GM18951 (cell line): ENCODE results near the gene PATL1.
"Not testable (repeated sequence)": the region's sequence is repeated elsewhere in the genome, so short reads cannot be mapped to it uniquely, and the experiment has no call there.

Experiments
- POLR2A ChIP-seq: IDR thresholded peaks from 4 replicates; pipeline ENCODE4 v1.6.1; 2011; ENCODE audit warnings: mild to moderate bottlenecking; ENCODE audit not compliant: insufficient read length, insufficient read depth; ENCODE audit errors: extremely low read depth
- in situ Hi-C: fragments of 300-500 bp; cut with MboI; formaldehyde crosslinking; loops from one replicate; pipeline ENCODE4 v1.12.0; 2022; ENCODE audit warnings: low sequenced_read_pairs, mixed read lengths, inconsistent platforms; ENCODE audit not compliant: unreplicated experiment

The PATL1 gene

GRCh38 chr11:59691156-59691555 is 22.3 kb upstream of the PATL1 start:
- in situ Hi-C loops, result no loop called here
- no peak for TF ChIP-seq POLR2A

DNA sequence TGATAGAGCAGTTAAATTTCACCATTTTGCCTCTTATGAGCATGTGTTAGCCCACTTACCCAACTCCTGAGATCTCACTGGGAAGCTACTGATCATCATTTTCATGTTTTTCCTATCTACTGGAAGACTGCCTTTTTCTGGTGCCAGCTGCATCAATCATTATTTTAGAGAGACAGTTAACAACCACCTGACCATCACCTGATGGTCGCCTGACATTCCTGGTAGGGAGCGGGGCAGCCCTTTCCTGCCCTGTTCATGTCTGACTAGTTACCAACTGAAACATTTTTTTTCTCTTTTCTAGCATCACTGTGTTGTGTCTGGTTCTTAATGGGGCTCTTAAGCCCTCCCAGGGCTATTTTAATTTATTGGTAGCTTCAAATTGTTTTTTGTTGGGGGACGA is 20.2 kb upstream of the PATL1 start:
- in situ Hi-C loops, result no loop called here

DNA sequence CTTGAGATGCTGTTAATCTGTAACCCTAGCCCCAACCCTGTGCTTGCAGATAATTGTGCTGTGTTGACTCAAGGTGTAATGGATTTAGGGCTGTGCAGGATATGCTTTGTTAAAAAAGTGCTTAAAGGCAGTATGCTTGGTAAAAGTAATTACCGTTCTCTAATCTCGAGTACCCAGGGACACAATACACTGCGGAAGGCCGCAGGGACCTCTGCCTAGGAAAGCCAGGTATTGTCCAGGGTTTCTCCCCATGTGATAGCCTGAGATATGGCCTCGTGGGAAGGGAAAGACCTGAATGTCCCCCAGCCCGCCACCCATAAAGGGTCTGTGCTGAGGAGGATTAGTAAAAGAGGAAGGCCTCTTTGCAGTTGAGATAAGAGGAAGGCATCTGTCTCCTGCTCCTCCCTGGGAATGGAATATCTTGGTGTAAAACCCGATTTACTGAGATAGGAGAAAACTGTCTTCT is 12.5 kb upstream of the PATL1 start:
- in situ Hi-C loops, result not testable (repeated sequence)

More for the DNA sequence above, 20.2 kb upstream of the PATL1 start:
- no peak for TF ChIP-seq POLR2A

DNA sequence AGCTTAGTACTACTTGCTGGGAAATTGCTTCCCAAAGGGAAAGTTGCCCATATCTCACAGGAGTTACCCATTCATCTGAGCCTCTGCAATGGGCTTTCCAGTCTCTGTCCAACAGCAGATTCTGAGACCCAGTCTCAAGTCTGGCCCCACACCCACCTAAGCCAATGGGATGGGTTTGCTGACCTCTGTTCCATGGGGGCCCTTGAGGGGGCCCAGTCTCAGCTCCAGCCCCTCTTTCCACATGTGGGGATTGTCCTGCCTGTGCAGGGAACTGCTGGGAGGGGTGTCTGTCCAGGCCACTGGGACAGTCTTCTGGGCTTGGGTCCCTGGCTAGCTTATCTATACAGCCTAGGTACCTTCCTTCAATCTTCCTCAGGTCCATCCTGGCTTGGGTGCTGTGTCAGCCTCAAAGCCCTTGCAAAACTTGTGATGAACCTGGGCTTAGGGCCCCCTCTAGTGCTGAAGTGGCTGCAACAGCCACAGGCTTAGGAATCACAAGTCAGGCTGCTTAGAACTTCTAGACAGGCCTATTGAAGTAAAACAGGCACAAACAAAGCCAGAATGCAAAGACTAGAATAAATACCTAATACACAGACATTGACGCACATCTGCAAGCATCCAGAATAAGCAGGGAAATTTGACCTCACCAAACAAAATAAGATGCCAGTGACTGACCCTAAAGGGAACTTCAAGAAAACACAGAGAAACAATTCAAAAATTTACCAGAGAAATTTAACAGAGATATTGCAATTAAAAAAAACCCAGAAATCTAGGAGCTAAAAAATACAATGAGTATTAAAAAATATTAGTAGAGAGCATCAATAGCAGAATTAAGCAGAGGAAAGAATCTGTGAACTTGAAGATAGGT is 11.7 kb upstream of the PATL1 start:
- TF ChIP-seq POLR2A, result no peak
- in situ Hi-C loops, result no loop called here

GRCh38 chr11:59679347-59679746 is 10.5 kb upstream of the PATL1 start:
- no peak for TF ChIP-seq POLR2A
- in situ Hi-C loops, result no loop called here

- in situ Hi-C loops, result no loop called here
- no peak for TF ChIP-seq POLR2A
Measured at GRCh38 chr11:59678813-59679165, 10.0 kb upstream of the PATL1 start.

GRCh38 chr11:59678118-59678812 is 9.4 kb upstream of the PATL1 start:
- in situ Hi-C loops, result no loop called here

GRCh38 chr11:59676205-59676604 is 7.4 kb upstream of the PATL1 start:
- in situ Hi-C loops, result no loop called here
- TF ChIP-seq POLR2A, result no peak

More at GRCh38 chr11:59678118-59678812, 9.4 kb upstream of the PATL1 start:
- TF ChIP-seq POLR2A, result no peak

DNA sequence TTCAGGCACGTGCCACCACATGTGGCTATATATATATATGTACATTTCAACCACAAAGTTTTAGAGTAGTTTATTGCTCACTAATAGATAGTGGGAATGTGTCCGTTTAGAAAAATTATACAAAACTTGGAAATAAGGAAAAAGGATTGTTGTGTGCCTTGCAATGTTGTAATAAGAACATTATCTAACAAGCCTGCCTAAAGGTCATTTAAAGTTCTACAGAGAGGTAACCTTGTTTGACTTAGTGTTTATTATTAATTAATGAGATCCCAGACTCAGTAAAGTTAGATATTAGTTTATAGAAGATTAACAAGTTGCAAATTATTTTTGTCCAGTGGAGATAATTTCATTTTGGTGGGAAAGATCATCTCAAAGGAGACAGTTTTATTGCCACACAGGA is 5.5 kb upstream of the PATL1 start:
- no peak for TF ChIP-seq POLR2A
- in situ Hi-C loops, result no loop called here

DNA sequence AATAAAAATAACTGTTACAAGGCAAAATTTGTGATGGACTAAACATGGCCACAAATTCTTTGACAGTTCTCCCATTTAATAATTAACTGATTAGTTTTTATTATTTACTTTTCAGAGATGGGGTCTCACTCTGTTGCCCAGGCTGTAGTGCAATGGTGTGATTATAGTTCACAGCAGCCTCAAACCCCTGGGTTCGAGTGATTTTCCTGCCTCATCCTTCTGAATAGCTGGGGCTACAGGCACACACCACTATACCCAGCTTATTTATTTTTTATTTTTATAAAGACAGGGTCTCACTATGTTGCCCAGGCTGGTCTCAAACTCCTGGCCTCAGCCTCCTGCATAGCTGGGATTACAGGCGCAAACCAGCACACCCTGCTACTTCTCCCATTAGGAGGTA is 4.5 kb upstream of the PATL1 start:
- in situ Hi-C loops, result no loop called here
- TF ChIP-seq POLR2A, result no peak

GRCh38 chr11:59671471-59671870 is 2.6 kb upstream of the PATL1 start:
- TF ChIP-seq POLR2A, result no peak
- in situ Hi-C loops, result no loop called here

- in situ Hi-C loops, result no loop called here
Measured at GRCh38 chr11:59669611-59670009, 773 bp upstream of the PATL1 start.

DNA sequence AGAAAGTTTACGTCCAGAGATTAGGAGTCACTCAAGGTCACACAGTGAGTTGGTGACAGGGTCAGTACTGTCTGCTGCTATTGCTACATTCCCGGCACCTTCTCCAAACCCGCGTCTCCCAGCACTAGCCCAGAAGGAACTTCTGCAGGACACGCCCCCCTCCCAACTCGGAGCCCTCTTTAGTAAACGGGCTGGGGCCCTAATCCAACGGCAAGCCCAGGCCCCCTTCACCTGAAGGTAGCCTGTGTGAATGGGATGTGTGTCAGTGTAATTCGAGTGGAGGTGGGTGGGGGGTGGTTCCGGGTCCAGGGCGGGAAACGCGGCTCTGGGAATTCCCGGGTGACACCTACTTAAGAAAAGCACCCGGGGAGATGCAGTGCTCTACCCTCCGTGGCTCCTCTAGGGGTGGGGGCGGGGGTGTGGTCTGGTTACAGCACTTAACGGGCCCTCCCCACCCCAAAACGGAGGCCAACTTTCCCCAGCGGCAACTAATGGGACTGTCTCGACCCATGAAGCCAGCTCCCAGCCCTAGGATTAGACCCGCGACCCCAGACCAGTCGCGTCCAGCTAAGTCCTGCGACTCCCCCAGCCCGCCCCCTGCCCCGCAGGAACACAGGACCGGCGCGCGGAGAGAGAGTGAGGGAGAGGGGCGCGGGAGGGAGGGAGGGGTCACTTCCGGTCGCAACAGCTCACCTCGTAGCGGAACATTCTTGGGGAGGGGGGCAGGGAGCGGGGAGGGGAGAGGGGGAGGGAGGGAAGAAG is 468 bp downstream of the PATL1 start:
- in situ Hi-C loops, result no loop called here
- peak; percentile 31 for TF ChIP-seq POLR2A

More at GRCh38 chr11:59669611-59670009, 773 bp upstream of the PATL1 start:
- TF ChIP-seq POLR2A, result no peak

- in situ Hi-C loops, result no loop called here
- no peak for TF ChIP-seq POLR2A
Measured at GRCh38 chr11:59667812-59668187, 1.0 kb downstream of the PATL1 start.

DNA sequence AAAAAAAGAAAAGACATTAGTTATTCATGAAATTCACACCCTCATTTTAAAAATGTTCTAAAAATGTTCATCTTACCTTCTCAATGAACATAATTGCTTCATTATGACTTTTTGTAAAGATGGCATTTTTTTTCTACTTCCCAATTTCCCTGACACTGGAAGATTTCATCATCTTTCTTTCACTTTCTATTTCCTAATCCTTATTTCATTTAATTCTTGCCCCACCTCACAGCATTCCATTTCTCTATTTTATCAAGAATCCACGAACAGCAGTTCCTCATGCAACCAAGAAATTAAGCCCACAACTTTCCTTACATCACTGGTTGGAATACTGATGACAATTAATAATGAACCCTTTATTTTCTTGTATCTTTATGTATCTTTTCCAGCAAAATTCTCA is 1.9 kb downstream of the PATL1 start:
- in situ Hi-C loops, result no loop called here
- no peak for TF ChIP-seq POLR2A
